ENCODE results near the gene HINT3. TPM values are rescaled to one million over a fixed set of nuclear protein-coding genes. Genes with fewer than 3 reads are reported as not detected.

The HINT3 gene
- total and polyA plus RNA-seq, 4 donors = 5.6 to 17.4 (median 10.6) TPM

GRCh38 chr6:125926711-125927110 lies 29.9 kb upstream of the HINT3 start:
- no peaks in the 10 kb centered on the region for H3K27me3 ChIP-seq (ENCODE audit: control insufficient read depth in 4 of 4, insufficient read depth in 4 of 4, low read length in 3 of 4)
- no peaks in the 10 kb centered on the region for H3K9me3 ChIP-seq (ENCODE audit: control insufficient read depth in 4 of 4, low read length in 3 of 4)
- H3K36me3 ChIP-seq (ENCODE audit: control insufficient read depth in 4 of 4, insufficient read depth in 3 of 4, low read depth in 1 of 4, low read length in 3 of 4) = peaks cover 3 to 59% (median 39%) of the 10 kb centered on the region in 4 donors
- WGBS = 95% methylated on average over 3 of the region's 3 CpGs
- TF ChIP-seq RAD21 (IDR thresholded peaks at IDR 0.05) = no peak
- DNase-seq (ENCODE audit: low spot score) = no peak
- H3K4me3 ChIP-seq (ENCODE audit: low read depth in 1 of 3, low read length in 3 of 3) = no peak overlapping the region
- H3K27ac ChIP-seq (ENCODE audit: low read depth in 1 of 2, low read length in 2 of 2) = no peak overlapping the region
- H3K4me1 ChIP-seq (ENCODE audit: control insufficient read depth in 4 of 4, insufficient read depth in 4 of 4, low read length in 3 of 4) = peaks cover 0 to 16% (median 7%) of the 10 kb centered on the region in 4 donors
- H3K9ac ChIP-seq (ENCODE audit: low read depth in 1 of 2, low read length in 2 of 2) = no peak overlapping the region

DNA sequence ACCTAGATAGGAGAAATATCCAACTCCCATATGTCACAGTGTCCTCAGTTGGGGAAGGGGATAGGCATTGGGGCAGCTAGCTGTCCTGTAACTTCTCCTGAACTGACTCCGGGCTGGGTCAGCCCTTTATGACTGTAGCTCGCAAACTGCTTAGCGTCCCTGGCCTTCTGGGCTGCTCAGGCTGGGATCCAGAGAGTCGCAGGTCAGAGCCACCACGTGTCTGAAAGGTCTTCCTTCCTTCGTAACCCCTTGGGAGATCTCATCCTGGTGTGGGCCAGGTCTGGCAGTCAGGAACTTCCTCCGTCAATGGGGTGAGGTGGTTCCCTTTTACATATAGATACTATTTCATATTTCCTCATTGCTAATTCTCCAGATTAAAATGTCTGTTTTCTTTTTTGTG lies 28.8 kb upstream of the HINT3 start:
- TF ChIP-seq NR2F2 (IDR thresholded peaks at IDR 0.05) (peak; percentile 38), RAD21 (IDR thresholded peaks at IDR 0.05) (no peak)
- peaks cover 3 to 49% (median 34%) of the 10 kb centered on the region in 4 donors for H3K36me3 ChIP-seq (ENCODE audit: control insufficient read depth in 4 of 4, insufficient read depth in 3 of 4, low read depth in 1 of 4, low read length in 3 of 4)
- no peak overlapping the region for H3K4me3 ChIP-seq (ENCODE audit: low read depth in 1 of 3, low read length in 3 of 3)
- H3K4me1 ChIP-seq (ENCODE audit: control insufficient read depth in 4 of 4, insufficient read depth in 4 of 4, low read length in 3 of 4) = peaks cover 0 to 8% (median 3%) of the 10 kb centered on the region in 4 donors
- no peak overlapping the region for H3K9ac ChIP-seq (ENCODE audit: low read depth in 1 of 2, low read length in 2 of 2)
- H3K9me3 ChIP-seq (ENCODE audit: control insufficient read depth in 4 of 4, low read length in 3 of 4) = no peaks in the 10 kb centered on the region
- WGBS = 80% methylated on average over 7 of the region's 7 CpGs
- DNase-seq (ENCODE audit: low spot score) = no peak
- no peaks in the 10 kb centered on the region for H3K27me3 ChIP-seq (ENCODE audit: control insufficient read depth in 4 of 4, insufficient read depth in 4 of 4, low read length in 3 of 4)
- no peak overlapping the region for H3K27ac ChIP-seq (ENCODE audit: low read depth in 1 of 2, low read length in 2 of 2)

- Histone ChIP-seq H3K4me1 (ENCODE audit: control insufficient read depth in 4 of 4, insufficient read depth in 4 of 4, low read length in 3 of 4) (no peaks in the 10 kb centered on the region), H3K4me3 (ENCODE audit: low read depth in 1 of 3, low read length in 3 of 3) (no peak overlapping the region), H3K9ac (ENCODE audit: low read depth in 1 of 2, low read length in 2 of 2) (no peak overlapping the region), H3K9me3 (ENCODE audit: control insufficient read depth in 4 of 4, low read length in 3 of 4) (no peaks in the 10 kb centered on the region), H3K27me3 (ENCODE audit: control insufficient read depth in 4 of 4, insufficient read depth in 4 of 4, low read length in 3 of 4) (no peaks in the 10 kb centered on the region), H3K27ac (ENCODE audit: low read depth in 1 of 2, low read length in 2 of 2) (peak overlapping the region in 1 of 2 donors; percentile 1), H3K36me3 (ENCODE audit: control insufficient read depth in 4 of 4, insufficient read depth in 3 of 4, low read depth in 1 of 4, low read length in 3 of 4) (peaks cover 1 to 25% (median 18%) of the 10 kb centered on the region in 4 donors)
- DNase-seq (ENCODE audit: low spot score) = no peak
- TF ChIP-seq YY1 (IDR thresholded peaks at IDR 0.05) = no peak
- TF ChIP-seq JUND (IDR thresholded peaks at IDR 0.05) = peak in 1 of 2 donors; percentile 33
- TF ChIP-seq, protein P1, sequence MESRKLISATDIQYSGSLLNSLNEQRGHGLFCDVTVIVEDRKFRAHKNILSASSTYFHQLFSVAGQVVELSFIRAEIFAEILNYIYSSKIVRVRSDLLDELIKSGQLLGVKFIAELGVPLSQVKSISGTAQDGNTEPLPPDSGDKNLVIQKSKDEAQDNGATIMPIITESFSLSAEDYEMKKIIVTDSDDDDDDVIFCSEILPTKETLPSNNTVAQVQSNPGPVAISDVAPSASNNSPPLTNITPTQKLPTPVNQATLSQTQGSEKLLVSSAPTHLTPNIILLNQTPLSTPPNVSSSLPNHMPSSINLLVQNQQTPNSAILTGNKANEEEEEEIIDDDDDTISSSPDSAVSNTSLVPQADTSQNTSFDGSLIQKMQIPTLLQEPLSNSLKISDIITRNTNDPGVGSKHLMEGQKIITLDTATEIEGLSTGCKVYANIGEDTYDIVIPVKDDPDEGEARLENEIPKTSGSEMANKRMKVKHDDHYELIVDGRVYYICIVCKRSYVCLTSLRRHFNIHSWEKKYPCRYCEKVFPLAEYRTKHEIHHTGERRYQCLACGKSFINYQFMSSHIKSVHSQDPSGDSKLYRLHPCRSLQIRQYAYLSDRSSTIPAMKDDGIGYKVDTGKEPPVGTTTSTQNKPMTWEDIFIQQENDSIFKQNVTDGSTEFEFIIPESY (IDR thresholded peaks at IDR 0.05) = no peak
- TF ChIP-seq, protein P2, sequence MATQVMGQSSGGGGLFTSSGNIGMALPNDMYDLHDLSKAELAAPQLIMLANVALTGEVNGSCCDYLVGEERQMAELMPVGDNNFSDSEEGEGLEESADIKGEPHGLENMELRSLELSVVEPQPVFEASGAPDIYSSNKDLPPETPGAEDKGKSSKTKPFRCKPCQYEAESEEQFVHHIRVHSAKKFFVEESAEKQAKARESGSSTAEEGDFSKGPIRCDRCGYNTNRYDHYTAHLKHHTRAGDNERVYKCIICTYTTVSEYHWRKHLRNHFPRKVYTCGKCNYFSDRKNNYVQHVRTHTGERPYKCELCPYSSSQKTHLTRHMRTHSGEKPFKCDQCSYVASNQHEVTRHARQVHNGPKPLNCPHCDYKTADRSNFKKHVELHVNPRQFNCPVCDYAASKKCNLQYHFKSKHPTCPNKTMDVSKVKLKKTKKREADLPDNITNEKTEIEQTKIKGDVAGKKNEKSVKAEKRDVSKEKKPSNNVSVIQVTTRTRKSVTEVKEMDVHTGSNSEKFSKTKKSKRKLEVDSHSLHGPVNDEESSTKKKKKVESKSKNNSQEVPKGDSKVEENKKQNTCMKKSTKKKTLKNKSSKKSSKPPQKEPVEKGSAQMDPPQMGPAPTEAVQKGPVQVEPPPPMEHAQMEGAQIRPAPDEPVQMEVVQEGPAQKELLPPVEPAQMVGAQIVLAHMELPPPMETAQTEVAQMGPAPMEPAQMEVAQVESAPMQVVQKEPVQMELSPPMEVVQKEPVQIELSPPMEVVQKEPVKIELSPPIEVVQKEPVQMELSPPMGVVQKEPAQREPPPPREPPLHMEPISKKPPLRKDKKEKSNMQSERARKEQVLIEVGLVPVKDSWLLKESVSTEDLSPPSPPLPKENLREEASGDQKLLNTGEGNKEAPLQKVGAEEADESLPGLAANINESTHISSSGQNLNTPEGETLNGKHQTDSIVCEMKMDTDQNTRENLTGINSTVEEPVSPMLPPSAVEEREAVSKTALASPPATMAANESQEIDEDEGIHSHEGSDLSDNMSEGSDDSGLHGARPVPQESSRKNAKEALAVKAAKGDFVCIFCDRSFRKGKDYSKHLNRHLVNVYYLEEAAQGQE (IDR thresholded peaks at IDR 0.05) = no peak
- TF ChIP-seq, protein P3, sequence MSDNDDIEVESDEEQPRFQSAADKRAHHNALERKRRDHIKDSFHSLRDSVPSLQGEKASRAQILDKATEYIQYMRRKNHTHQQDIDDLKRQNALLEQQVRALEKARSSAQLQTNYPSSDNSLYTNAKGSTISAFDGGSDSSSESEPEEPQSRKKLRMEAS (IDR thresholded peaks at IDR 0.05) = peak; percentile 18
- TF ChIP-seq RXRA (IDR thresholded peaks at IDR 0.05) = peak in 1 of 2 donors; percentile 14
- TF ChIP-seq EGR1 (IDR thresholded peaks at IDR 0.05; ENCODE audit: low read depth in 2 of 2) = no peak
- TF ChIP-seq HNF4A (conservative IDR thresholded peaks at IDR 0.05) = peak; percentile 25 to 48
- no peak for TF ChIP-seq FOXA1 (IDR thresholded peaks at IDR 0.05)
- TF ChIP-seq, protein P4, sequence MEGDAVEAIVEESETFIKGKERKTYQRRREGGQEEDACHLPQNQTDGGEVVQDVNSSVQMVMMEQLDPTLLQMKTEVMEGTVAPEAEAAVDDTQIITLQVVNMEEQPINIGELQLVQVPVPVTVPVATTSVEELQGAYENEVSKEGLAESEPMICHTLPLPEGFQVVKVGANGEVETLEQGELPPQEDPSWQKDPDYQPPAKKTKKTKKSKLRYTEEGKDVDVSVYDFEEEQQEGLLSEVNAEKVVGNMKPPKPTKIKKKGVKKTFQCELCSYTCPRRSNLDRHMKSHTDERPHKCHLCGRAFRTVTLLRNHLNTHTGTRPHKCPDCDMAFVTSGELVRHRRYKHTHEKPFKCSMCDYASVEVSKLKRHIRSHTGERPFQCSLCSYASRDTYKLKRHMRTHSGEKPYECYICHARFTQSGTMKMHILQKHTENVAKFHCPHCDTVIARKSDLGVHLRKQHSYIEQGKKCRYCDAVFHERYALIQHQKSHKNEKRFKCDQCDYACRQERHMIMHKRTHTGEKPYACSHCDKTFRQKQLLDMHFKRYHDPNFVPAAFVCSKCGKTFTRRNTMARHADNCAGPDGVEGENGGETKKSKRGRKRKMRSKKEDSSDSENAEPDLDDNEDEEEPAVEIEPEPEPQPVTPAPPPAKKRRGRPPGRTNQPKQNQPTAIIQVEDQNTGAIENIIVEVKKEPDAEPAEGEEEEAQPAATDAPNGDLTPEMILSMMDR (IDR thresholded peaks at IDR 0.05; ENCODE audit: low read depth, low read length, missing input control) = no peak
- TF ChIP-seq HNF4G (IDR thresholded peaks at IDR 0.05) = no peak
- WGBS = 79% methylated on average over 3 of the region's 3 CpGs
Measured at GRCh38 chr6:125930765-125931418, 25.7 kb upstream of the HINT3 start.
